Glutamatergic neuron (in vitro differentiated cells): ENCODE results near the gene ARHGAP45. TPM values are rescaled to one million over a fixed set of nuclear protein-coding genes. Genes with fewer than 3 reads are reported as not detected.
"Not testable (repeated sequence)": the region's sequence is repeated elsewhere in the genome, so short reads cannot be mapped to it uniquely, and the experiment has no call there.

Experiments
- DNase-seq: peaks from one replicate; pipeline ENCODE4 v3.0.0; 2022
- H3K27ac Mint-ChIP-seq: one replicate; pipeline ENCODE4 v1.8.0; 2020; ENCODE audit warnings: mild to moderate bottlenecking, mixed read lengths, inconsistent platforms; ENCODE audit not compliant: unreplicated experiment
- H3K27me3 Mint-ChIP-seq: one replicate; pipeline ENCODE4 v1.8.0; 2020; ENCODE audit warnings: mild to moderate bottlenecking, moderate library complexity, mixed read lengths, inconsistent platforms; ENCODE audit not compliant: unreplicated experiment
- H3K36me3 Mint-ChIP-seq: one replicate; pipeline ENCODE4 v1.8.0; 2020; ENCODE audit warnings: mild to moderate bottlenecking, mixed read lengths, inconsistent platforms; ENCODE audit not compliant: unreplicated experiment
- H3K4me1 Mint-ChIP-seq: one replicate; pipeline ENCODE4 v1.8.0; 2020; ENCODE audit warnings: mild to moderate bottlenecking, low read depth, mixed read lengths, inconsistent platforms; ENCODE audit not compliant: unreplicated experiment
- H3K4me3 Mint-ChIP-seq: one replicate; pipeline ENCODE4 v1.8.0; 2020; ENCODE audit warnings: mild to moderate bottlenecking, mixed read lengths, inconsistent platforms; ENCODE audit not compliant: unreplicated experiment
- H3K9me3 Mint-ChIP-seq: one replicate; pipeline ENCODE4 v1.8.0; 2020; ENCODE audit warnings: mild to moderate bottlenecking, moderate library complexity, mixed read lengths, inconsistent platforms; ENCODE audit not compliant: unreplicated experiment
- CTCF ChIP-seq: fragments of 200-600 bp; sonication (generic); IDR thresholded peaks from one replicate; pipeline ENCODE4 v1.5.0; 2021; ENCODE audit not compliant: partially characterized antibody, unreplicated experiment
- total RNA-seq: library from RNA; stranded (reverse); fragmentation: NEBNext Ultra II Directional; extraction: Animal tissue kit (Norgen Biotek cat#: 25700); gene quantifications from one replicate; pipeline ENCODE4 v1.2.1, GENCODE V29; 2021; ENCODE audit not compliant: unreplicated experiment

Gene ARHGAP45
- total RNA-seq, 1 donor from 2014 or later, result 1.7 TPM

DNA sequence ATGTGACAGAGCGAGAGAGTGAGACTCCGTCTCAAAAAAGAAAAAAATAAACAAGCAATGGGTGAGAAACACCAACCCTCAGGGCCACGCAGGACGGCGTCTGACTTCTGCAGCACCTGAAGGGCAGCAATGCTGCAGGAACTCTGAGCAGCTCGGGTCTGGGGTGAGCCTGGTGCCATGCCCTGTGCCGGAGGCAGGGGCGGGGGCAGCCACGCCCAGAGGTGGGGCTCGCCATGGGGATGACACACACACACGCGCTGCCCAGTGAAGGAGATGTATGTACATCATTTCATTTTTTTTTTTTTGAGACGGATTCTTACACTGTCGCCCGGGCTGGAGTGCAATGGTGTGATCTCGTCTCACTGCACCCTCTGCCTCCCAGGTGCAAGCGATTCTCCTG lies 61.1 kb downstream of the ARHGAP45 start:
- Mint-ChIP-seq H3K9me3 (peaks cover 7% of the 10 kb centered on the region), H3K27me3 (peaks cover 3% of the 10 kb centered on the region), H3K4me1 (no peaks in the 10 kb centered on the region), H3K4me3 (no peak overlapping the region), H3K27ac (no peak overlapping the region), H3K36me3 (no peaks in the 10 kb centered on the region)
- no peak for TF ChIP-seq CTCF
- no peak for DNase-seq

DNA sequence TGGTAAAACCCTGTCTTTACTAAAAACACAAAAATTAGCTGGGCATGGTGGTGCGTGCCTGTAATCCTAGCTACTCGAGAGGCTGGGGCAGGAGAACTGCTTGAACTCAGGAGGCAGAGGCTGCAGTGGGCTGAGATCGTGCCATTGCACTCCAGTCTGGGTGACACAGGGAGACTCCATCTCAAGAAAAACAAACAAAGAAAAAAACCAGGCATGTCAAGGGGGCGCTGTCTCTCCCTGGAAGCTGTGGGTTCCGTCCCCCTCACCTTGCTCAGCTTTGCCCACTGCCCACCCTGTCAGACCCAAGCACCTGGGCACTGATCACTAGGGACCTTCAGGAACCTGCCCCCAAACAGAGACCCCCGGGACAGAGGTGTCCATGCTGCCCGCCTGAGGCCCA lies 62.1 kb downstream of the ARHGAP45 start:
- not testable (repeated sequence) for H3K27me3 Mint-ChIP-seq, DNase-seq, H3K4me1 Mint-ChIP-seq, H3K27ac Mint-ChIP-seq, H3K9me3 Mint-ChIP-seq, H3K4me3 Mint-ChIP-seq, H3K36me3 Mint-ChIP-seq

DNA sequence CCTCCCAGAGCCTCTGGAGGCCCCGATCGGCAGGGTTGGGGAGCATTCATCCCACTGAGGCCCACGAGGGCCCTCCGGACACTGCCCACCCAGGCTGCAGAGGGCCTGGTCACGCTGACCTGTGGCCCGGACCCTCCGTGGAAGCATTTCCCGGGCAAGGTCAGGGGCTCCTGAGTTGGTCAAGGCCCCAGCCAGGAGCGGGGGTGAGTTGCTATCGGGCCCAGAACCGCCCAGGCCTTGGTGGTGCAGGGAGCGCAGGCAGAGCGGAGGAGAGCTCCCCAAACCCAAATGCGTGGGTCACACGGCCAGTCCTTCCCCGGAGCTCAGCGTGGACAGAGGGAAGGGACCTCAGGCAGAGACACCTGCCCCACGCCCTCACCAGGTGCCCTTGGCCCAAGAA lies 62.6 kb downstream of the ARHGAP45 start:
- Mint-ChIP-seq H3K4me3 (no peak overlapping the region), H3K27ac (no peak overlapping the region), H3K4me1 (no peaks in the 10 kb centered on the region), H3K36me3 (no peaks in the 10 kb centered on the region), H3K9me3 (peaks cover 7% of the 10 kb centered on the region), H3K27me3 (peaks cover 2% of the 10 kb centered on the region)
- no peak for TF ChIP-seq CTCF
- DNase-seq, result no peak

DNA sequence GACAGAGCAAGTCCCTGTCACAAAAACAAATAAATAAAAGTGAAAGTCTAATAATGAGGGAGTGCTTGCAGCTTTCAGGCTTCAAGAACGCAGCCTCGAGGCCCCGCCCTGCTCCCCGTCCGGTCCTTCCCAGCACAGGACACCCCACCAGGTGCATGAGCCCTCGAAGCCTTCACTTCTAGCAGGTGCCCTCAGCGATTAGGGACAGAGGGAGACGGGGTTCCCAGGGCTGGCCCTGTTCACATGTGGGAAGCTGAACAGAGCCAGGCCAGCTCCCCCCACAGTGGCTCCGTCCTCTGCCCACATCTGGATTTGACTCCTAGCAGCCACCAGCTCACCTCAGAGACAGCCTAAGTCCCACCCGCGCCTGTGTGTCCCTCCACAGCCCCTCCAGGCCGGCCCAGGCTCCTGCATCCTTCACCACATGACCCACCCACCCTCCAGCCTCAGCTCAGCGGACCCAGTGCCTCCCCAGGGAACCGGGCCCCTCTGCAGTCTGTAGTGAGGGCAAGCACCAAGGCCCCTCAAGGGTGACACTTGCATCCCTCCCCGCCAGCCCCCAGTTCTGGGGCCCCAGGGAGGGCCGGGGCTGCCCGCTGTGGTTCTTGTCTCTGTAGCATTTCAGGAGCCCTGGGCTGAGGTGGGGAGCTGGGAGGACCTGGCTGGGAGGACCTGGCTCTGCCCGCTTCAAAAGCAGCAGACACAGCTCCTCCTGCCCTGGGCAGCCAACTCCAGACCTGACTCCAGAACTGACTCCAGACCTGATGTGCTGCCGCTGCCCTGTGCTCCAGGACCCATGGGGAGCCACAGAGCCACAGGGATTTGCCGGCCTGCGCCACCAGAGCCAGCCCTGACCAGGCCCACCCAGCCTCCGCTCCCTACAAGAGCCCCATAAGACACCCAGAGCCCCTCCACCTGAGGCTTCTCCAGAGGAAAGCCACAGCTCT lies 64.1 kb downstream of the ARHGAP45 start:
- Mint-ChIP-seq H3K4me1 (no peaks in the 10 kb centered on the region), H3K27me3 (peaks cover 2% of the 10 kb centered on the region), H3K36me3 (no peaks in the 10 kb centered on the region), H3K9me3 (peaks cover 1% of the 10 kb centered on the region), H3K27ac (no peak overlapping the region), H3K4me3 (no peak overlapping the region)
- TF ChIP-seq CTCF, result no peak
- no peak for DNase-seq

DNA sequence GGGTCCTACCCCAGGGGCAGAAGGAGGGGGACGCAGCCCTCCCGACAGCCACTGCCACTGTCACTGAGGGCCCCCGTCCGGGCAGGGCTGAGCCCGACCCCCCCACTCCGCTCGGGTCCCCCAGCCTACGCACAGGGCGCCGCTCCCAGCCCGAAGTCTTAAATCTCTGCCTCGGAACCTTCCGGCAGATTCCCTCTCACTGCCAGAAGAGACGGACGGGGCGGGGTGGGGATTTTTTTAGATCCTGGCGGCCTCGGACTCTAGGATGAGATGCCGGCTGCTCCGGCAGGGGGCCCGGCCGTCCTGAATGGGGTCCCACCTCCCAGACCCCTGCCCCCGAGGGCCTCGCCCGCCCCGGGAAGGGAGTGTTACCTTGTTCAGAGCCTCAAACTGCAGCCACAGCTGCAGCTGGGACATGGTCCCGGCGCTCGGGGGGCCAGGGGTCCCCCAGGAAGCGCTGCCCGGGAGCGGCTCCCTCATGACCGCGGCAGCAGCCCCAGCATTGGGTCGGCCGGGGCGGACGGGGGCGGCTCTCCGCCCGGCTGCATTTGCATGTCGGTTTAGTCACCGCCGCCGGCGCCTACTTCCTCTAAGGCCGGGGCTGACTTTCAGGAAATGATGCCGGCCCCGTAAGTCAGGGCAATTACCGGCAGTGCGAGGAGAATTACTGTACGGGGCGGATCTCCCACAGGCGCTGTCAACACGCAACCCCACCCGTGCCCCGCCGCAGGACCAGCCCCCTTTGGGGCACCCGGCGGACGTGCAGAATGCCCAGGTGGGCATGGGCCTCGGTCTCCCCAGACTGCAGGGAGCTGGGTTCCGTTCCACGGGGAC lies 65.0 kb downstream of the ARHGAP45 start:
- no peak for TF ChIP-seq CTCF

More for the DNA sequence above, 65.0 kb downstream of the ARHGAP45 start:
- no peak overlapping the region for H3K27ac Mint-ChIP-seq
- DNase-seq, result peak; percentile 54
- no peaks in the 10 kb centered on the region for H3K36me3 Mint-ChIP-seq
- peaks cover 2% of the 10 kb centered on the region for H3K27me3 Mint-ChIP-seq
- peaks cover 3% of the 10 kb centered on the region for H3K9me3 Mint-ChIP-seq
- H3K4me3 Mint-ChIP-seq, result no peak overlapping the region
- peaks cover 2% of the 10 kb centered on the region for H3K4me1 Mint-ChIP-seq
